Posterior vena cava (tissue), 2 donors: ENCODE measurements around the gene ARID5B. TPM values are rescaled to one million over a fixed set of nuclear protein-coding genes. Genes with fewer than 3 reads are reported as not detected.
"Not testable (repeated sequence)": the region's sequence is repeated elsewhere in the genome, so short reads cannot be mapped to it uniquely, and the experiment has no call there.

Experiments
- DNase-seq: peaks from one replicate; pipeline ENCODE4 v3.0.0-alpha.2; 2020; ENCODE audit warnings: low spot score
- intact Hi-C, 2 donors: fragments of 100-400 bp; cut with DNase I; formaldehyde crosslinking; loops; one replicate each; pipeline versions ENCODE4 v1.14.1 to v1.14.2; 2022 to 2023
- long read RNA-seq, 2 donors: library from polyadenylated mRNA; unstranded; transcript quantifications; one replicate each; pipeline ENCODE4 v2.0.0, GENCODE V29; 2020 to 2021
- total RNA-seq, 2 donors: library from RNA; stranded (reverse); fragmentation: NEBNext Ultra II Directional; extraction: Animal tissue kit (Norgen Biotek cat#: 25700); gene quantifications; one replicate each; pipeline ENCODE4 v1.2.1, GENCODE V29; 2021
- donor health status: DM: yes; HTN: yes; CAD: no.
- donor health status: DM: yes; HTN: yes; CAD: no.

The ARID5B gene
- total RNA-seq, result 10 to 100 TPM; 75.0 to 96.1 TPM
- long read RNA-seq, donor 1, partial matches to known transcripts, result 16 of 36 reads
- long read RNA-seq, donor 1, other reads (novel, unspliced or antisense), result 19 of 36 reads
- long read RNA-seq, donor 2, full-length matches to known transcripts, result 2 of 110 reads
- long read RNA-seq, donor 2, partial matches to known transcripts, result 66 of 110 reads
- long read RNA-seq, donor 2, other reads (novel, unspliced or antisense), result 42 of 110 reads

GRCh38 chr10:61900829-61901792 is at the start of gene ARID5B:
Gene ARID5B, plus strand, starts transcription at chr10:61901699. Its CDS starts 11 bp downstream, at chr10:61901710.
- DNase-seq, result no peak
- intact Hi-C loops, result loop anchor here (5.0 to 10.0 kb wide), 2 partner anchors 134 to 146 kb away; no protein-coding TSS in a partner anchor

- intact Hi-C loops, result no loop called here
- no peak for DNase-seq
Observed at GRCh38 chr10:61852261-61852660, 49.2 kb upstream of the ARID5B start.

- no peak for DNase-seq
- intact Hi-C loops, result no loop called here
Observed at GRCh38 chr10:61855771-61856170, 45.7 kb upstream of the ARID5B start.

GRCh38 chr10:61857746-61858145 is 43.8 kb upstream of the ARID5B start:
- intact Hi-C loops, result no loop called here
- no peak for DNase-seq

GRCh38 chr10:61859786-61860185 is 41.7 kb upstream of the ARID5B start:
- no peak for DNase-seq
- intact Hi-C loops, result no loop called here

GRCh38 chr10:61860964-61861758 is 40.3 kb upstream of the ARID5B start:
- intact Hi-C loops, result no loop called here
- no peak for DNase-seq

GRCh38 chr10:61863981-61864380 is 37.5 kb upstream of the ARID5B start:
- no peak for DNase-seq
- intact Hi-C loops, result no loop called here

GRCh38 chr10:61866700-61867368 is 34.7 kb upstream of the ARID5B start:
- intact Hi-C loops, result no loop called here
- no peak for DNase-seq

- intact Hi-C loops, DNase-seq: not testable (repeated sequence)
Observed at GRCh38 chr10:61867374-61867773, 34.1 kb upstream of the ARID5B start.

- intact Hi-C loops, result not testable (repeated sequence)
Observed at GRCh38 chr10:61867817-61868216, 33.7 kb upstream of the ARID5B start.

GRCh38 chr10:61869041-61869675 is 32.3 kb upstream of the ARID5B start:
- intact Hi-C loops, result no loop called here

More at GRCh38 chr10:61867817-61868216, 33.7 kb upstream of the ARID5B start:
- DNase-seq, result peak; percentile 86

GRCh38 chr10:61869774-61870525 is 31.5 kb upstream of the ARID5B start:
- no peak for DNase-seq
- intact Hi-C loops, result no loop called here

More at GRCh38 chr10:61869041-61869675, 32.3 kb upstream of the ARID5B start:
- DNase-seq, result no peak

- no peak for DNase-seq
- intact Hi-C loops, result no loop called here
Observed at GRCh38 chr10:61870526-61870895, 31.0 kb upstream of the ARID5B start.

GRCh38 chr10:61871487-61871886 is 30.0 kb upstream of the ARID5B start:
- intact Hi-C loops, result no loop called here

GRCh38 chr10:61877887-61878739 is 23.4 kb upstream of the ARID5B start:
- intact Hi-C loops, result loop anchor here in 1 of 2 donors (5.0 kb wide), 1 partner anchor 586 kb away; no protein-coding TSS in a partner anchor
- DNase-seq, result no peak

More at GRCh38 chr10:61871487-61871886, 30.0 kb upstream of the ARID5B start:
- no peak for DNase-seq

- intact Hi-C loops, result loop anchor here in 1 of 2 donors (5.0 kb wide), 1 partner anchor 586 kb away; no protein-coding TSS in a partner anchor
- DNase-seq, result no peak
Observed at GRCh38 chr10:61878740-61879068, 22.8 kb upstream of the ARID5B start.
